GM23248 (cell line): ENCODE results near the gene SETBP1.

Experiments
- EZH2 ChIP-seq: fragments of 200-600 bp; sonication (generic); IDR thresholded peaks from 2 replicates; pipeline ENCODE4 v1.6.1; 2018; ENCODE audit warnings: antibody characterized with exemption, mild to moderate bottlenecking; ENCODE audit not compliant: insufficient read depth, poor library complexity, severe bottlenecking
- EZH2phosphoT487 ChIP-seq: fragments of 200-600 bp; sonication (generic); IDR thresholded peaks from 2 replicates; pipeline ENCODE4 v1.6.1; 2018; ENCODE audit warnings: antibody characterized with exemption, moderate library complexity, mild to moderate bottlenecking, low read depth; ENCODE audit not compliant: insufficient read depth

DNA sequence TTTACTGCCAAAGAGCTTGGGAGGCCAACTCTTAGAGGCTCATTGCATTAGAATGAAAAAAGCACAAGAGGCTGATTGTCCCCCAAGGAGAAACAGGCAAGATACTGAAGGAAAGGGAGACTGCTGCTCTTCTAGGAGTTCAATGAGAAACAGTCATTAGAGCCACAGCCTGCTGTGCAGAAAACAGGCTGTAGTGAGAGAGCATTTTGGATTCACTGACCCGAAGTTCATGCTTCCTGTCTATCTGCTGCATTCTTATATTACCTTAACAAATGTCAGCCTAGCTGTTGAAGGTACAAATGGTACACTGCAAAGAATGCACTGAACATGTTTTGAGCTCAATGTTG lies 423.3 kb downstream of the SETBP1 start:
- no peak for TF ChIP-seq EZH2
- no peak for TF ChIP-seq EZH2phosphoT487
